Choroid plexus epithelial cell (primary cell): ENCODE data around the gene SEZ6L.

ENCODE experiments used
- DNase-seq: peaks from one replicate; pipeline ENCODE4 v3.0.0-alpha.2; 2010; ENCODE audit warnings: low read depth
- H3K4me3 ChIP-seq: 2 replicates; pipeline ENCODE4 v1.5.1; 2011; ENCODE audit warnings: low read depth, mild to moderate bottlenecking, control low read depth, low read length, moderate library complexity
- TF ChIP-seq, protein P1 (sequence below): conservative IDR thresholded peaks from 2 replicates; pipeline ENCODE4 v1.5.1; 2011; ENCODE audit warnings: low read depth, mild to moderate bottlenecking, control low read depth, inconsistent platforms, low read length, moderate library complexity

The SEZ6L gene

GRCh38 chr22:26271427-26271826 is 102.2 kb downstream of the SEZ6L start:
- DNase-seq = no peak
- TF ChIP-seq, protein P1, sequence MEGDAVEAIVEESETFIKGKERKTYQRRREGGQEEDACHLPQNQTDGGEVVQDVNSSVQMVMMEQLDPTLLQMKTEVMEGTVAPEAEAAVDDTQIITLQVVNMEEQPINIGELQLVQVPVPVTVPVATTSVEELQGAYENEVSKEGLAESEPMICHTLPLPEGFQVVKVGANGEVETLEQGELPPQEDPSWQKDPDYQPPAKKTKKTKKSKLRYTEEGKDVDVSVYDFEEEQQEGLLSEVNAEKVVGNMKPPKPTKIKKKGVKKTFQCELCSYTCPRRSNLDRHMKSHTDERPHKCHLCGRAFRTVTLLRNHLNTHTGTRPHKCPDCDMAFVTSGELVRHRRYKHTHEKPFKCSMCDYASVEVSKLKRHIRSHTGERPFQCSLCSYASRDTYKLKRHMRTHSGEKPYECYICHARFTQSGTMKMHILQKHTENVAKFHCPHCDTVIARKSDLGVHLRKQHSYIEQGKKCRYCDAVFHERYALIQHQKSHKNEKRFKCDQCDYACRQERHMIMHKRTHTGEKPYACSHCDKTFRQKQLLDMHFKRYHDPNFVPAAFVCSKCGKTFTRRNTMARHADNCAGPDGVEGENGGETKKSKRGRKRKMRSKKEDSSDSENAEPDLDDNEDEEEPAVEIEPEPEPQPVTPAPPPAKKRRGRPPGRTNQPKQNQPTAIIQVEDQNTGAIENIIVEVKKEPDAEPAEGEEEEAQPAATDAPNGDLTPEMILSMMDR = no peak
- H3K4me3 ChIP-seq = no peak overlapping the region

- DNase-seq = no peak
- no peak overlapping the region for H3K4me3 ChIP-seq
- TF ChIP-seq, protein P1 = no peak
These were observed 103.9 kb downstream of the SEZ6L start for GRCh38 chr22:26273011-26273675.

GRCh38 chr22:26276529-26277160 is 107.4 kb downstream of the SEZ6L start:
- TF ChIP-seq, protein P1 = no peak
- no peak for DNase-seq
- no peak overlapping the region for H3K4me3 ChIP-seq

DNA sequence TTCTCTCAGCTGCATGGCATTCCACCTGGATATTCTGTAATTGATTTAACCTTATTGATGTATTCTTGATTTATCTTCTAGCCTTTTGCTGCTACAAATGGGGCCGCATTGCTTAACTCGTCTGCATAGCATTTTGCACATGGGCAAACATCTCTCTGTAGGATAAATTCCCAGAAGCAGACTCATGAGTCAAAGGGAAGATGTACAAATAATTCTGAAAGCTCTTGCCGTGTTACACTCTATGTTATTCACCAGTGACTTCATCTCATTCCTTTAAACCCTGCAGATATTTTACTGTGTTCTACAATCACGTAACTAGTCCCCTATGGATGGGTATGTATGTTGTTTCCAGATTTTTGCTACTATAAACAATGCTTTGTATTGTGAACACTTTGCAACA is 112.7 kb downstream of the SEZ6L start:
- TF ChIP-seq, protein P1 = no peak
- H3K4me3 ChIP-seq = no peak overlapping the region
- DNase-seq = no peak

- no peak for DNase-seq
- H3K4me3 ChIP-seq = no peak overlapping the region
- TF ChIP-seq, protein P1 = no peak
These were observed 114.1 kb downstream of the SEZ6L start for GRCh38 chr22:26283330-26283729.

- H3K4me3 ChIP-seq = no peak overlapping the region
- no peak for DNase-seq
- TF ChIP-seq, protein P1 = no peak
These were observed 116.4 kb downstream of the SEZ6L start for GRCh38 chr22:26285632-26286031.
